Ectodermal cell (in vitro differentiated cells): ENCODE data around the gene CSAD.

ENCODE experiments used
- H3K27ac ChIP-seq: 2 replicates; pipeline ENCODE4 v1.7.0; 2013; ENCODE audit warnings: mild to moderate bottlenecking, low read depth, low read length; ENCODE audit not compliant: insufficient read depth, poor library complexity, severe bottlenecking
- H3K27me3 ChIP-seq: 2 replicates; pipeline ENCODE4 v1.7.0; 2013; ENCODE audit warnings: mild to moderate bottlenecking, low read length; ENCODE audit not compliant: insufficient read depth, control insufficient read depth, poor library complexity, severe bottlenecking
- H3K36me3 ChIP-seq: one replicate; pipeline ENCODE4 v1.7.0; 2013; ENCODE audit warnings: low read length; ENCODE audit not compliant: control insufficient read depth, insufficient read depth
- H3K4me1 ChIP-seq: one replicate; pipeline ENCODE4 v1.7.0; 2013; ENCODE audit warnings: low read length; ENCODE audit not compliant: control insufficient read depth, insufficient read depth
- H3K4me3 ChIP-seq: 2 replicates; pipeline ENCODE4 v1.7.0; 2013; ENCODE audit warnings: low read depth, low read length, control low read depth; ENCODE audit not compliant: insufficient read depth
- H3K9me3 ChIP-seq: 2 replicates; pipeline ENCODE4 v1.7.0; 2013; ENCODE audit warnings: mild to moderate bottlenecking, low read length, moderate library complexity; ENCODE audit not compliant: control insufficient read depth
- WGBS, 2 experiments: methylation state at CpG; one replicate each; pipeline ENCODE4 v1.1.7; 2013; ENCODE audit warnings: missing lambda C conversion rate in 2 of 2; 5-methylcytosine and 5-hydroxymethylcytosine counted together

The CSAD gene

GRCh38 chr12:53198486-53199110 lies 17.9 kb upstream of the CSAD start:
- peaks cover 49% of the 10 kb centered on the region for H3K27me3 ChIP-seq
- H3K36me3 ChIP-seq = no peaks in the 10 kb centered on the region
- whole genome bisulfite sequencing, 2 experiments = 88 to 90% methylated on average over 5 of the region's 5 CpGs
- no peaks in the 10 kb centered on the region for H3K9me3 ChIP-seq
- no peaks in the 10 kb centered on the region for H3K4me1 ChIP-seq
- H3K4me3 ChIP-seq = no peak overlapping the region
- H3K27ac ChIP-seq = no peak overlapping the region

GRCh38 chr12:53197011-53197640 lies 16.4 kb upstream of the CSAD start:
- peaks cover 49% of the 10 kb centered on the region for H3K27me3 ChIP-seq
- H3K36me3 ChIP-seq = no peaks in the 10 kb centered on the region
- no peak overlapping the region for H3K27ac ChIP-seq
- no peaks in the 10 kb centered on the region for H3K4me1 ChIP-seq
- H3K4me3 ChIP-seq = no peak overlapping the region
- WGBS, 2 experiments = 87% methylated on average over 19 of the region's 19 CpGs
- H3K9me3 ChIP-seq = no peaks in the 10 kb centered on the region

DNA sequence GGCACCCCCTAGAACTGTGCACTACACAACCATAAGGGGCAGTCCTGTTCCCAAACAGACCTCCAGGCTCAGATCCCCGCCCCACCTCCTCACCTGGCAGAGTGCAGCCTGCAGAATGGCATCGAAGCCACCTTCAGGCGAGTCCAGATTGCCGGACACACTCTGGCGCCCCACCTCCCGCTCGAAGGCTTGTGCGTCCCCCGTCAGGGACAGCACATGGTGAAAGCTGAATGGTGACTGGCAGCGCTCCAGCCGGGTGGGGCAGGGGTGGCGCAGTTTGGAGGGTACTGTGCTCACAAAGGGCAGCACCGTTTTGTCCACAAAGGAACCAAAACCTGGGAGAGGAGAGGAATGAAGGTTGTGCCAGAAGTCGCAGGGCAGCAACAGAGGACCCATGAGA lies 15.8 kb upstream of the CSAD start:
- WGBS, 2 experiments = 88 to 94% methylated on average over 14 of the region's 14 CpGs
- H3K27me3 ChIP-seq = peaks cover 46% of the 10 kb centered on the region
- no peak overlapping the region for H3K4me3 ChIP-seq
- no peaks in the 10 kb centered on the region for H3K9me3 ChIP-seq
- no peaks in the 10 kb centered on the region for H3K36me3 ChIP-seq
- H3K27ac ChIP-seq = no peak overlapping the region
- no peaks in the 10 kb centered on the region for H3K4me1 ChIP-seq

DNA sequence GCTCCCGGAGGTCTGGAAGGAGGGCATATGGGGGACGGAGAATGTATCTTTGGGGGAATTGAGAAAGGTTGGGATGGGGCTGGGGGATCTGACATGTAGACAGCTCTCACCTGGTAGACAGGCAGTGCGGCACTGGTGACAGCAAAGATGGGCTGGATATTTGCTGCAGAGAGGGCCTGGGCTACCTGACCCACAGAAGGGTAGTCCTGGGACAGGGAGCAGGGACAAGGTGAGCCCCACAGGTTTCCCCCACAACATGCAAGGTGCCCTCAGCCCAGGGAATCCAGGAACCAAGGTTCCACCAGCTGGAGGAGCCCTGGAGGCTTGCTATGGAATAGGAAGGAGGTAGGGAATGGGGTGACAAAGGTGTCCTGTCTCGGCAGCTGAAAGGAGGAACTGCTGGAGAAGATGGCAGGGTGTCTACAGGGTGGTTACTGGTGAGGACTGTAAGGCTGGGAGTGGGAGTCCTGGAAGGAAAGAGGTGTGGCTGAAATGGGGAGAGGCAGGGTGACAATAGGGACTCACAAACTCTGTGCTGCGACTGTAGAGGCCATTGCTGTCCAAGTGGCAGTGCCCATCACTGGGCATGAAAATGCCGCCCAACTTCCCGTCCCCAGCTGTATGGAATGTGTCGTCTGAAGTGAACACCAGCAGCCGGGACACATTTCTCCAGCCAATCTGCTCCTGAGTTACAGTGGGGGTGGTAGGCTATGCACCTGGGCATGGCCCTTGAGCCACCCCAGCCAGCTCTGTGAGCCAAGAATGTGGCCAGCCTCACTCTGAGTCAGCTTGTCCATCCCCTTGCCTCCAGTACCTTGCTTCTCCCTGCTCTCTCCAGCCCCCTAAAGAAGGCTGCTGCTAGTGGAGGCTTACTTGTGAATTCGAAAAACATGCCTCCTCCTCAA lies 15.0 kb upstream of the CSAD start:
- Histone ChIP-seq H3K27me3 (peaks cover 45% of the 10 kb centered on the region), H3K27ac (no peak overlapping the region), H3K9me3 (no peaks in the 10 kb centered on the region), H3K36me3 (no peaks in the 10 kb centered on the region), H3K4me3 (no peak overlapping the region), H3K4me1 (no peaks in the 10 kb centered on the region)
- 89 to 90% methylated on average over 10 of the region's 10 CpGs for WGBS, 2 experiments

- 88 to 91% methylated on average over 1 of the region's 1 CpG for WGBS, 2 experiments
- Histone ChIP-seq H3K36me3 (no peaks in the 10 kb centered on the region), H3K4me1 (no peaks in the 10 kb centered on the region), H3K9me3 (no peaks in the 10 kb centered on the region), H3K4me3 (no peak overlapping the region), H3K27me3 (peaks cover 45% of the 10 kb centered on the region), H3K27ac (no peak overlapping the region)
These were observed 14.2 kb upstream of the CSAD start for GRCh38 chr12:53194973-53195372.

DNA sequence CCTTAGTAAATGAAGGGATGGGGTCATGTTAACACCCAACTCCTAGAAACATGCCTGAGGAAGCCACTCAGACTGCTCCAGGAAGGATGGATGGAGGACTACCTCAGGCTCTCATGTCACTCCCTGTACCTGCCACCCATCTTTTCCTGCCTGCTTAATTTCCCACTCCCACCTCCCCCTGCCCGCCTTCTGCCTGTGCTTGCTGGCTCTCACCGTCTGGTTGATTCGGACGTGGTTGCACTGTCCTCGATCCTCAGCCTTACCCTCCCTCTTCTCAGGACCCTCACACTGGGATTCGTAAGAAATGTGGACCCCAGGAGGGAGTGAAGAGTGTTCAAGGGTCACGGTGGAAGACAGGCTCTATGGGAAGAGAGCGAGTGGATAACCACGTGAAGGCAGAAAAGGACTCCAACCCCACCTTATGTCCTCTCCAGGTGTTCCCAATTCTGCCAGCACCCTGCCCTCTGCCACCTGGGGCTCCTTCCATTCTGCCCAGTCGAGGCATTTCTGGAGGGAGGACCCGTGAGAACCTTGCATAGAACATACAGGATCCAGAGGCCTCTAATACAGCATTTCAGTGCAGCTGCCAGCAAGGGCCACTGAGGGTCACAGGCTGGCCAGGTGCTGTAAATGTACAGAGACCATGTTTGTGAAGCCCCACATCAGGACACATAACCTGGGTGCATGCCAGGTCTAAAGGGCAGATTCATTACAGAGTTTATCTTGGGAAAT lies 13.4 kb upstream of the CSAD start:
- H3K4me1 ChIP-seq = no peaks in the 10 kb centered on the region
- no peaks in the 10 kb centered on the region for H3K36me3 ChIP-seq
- 78 to 83% methylated on average over 11 of the region's 11 CpGs for WGBS, 2 experiments
- no peak overlapping the region for H3K4me3 ChIP-seq
- peaks cover 43% of the 10 kb centered on the region for H3K27me3 ChIP-seq
- H3K9me3 ChIP-seq = no peaks in the 10 kb centered on the region
- H3K27ac ChIP-seq = no peak overlapping the region

DNA sequence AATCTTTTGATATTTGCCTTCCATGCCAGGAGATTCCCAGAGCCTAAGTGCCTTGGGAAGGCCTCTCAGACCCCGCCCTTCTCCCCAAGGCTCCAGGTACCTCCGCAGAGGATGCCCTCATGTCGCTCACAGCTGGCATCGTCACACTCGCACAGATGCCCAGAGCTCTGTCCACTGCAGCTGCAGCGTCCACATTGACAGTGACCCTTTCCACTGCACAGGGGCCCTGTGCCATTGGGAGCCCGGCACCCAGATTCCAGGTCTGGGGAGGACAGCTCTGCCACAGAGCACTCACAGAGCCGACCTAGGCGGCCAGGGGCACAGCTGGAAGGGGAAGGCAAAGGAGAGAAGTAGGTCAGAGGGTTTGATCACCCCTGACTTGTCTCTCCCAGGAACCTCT lies 12.3 kb upstream of the CSAD start:
- Histone ChIP-seq H3K4me1 (peaks cover 3% of the 10 kb centered on the region), H3K36me3 (no peaks in the 10 kb centered on the region), H3K4me3 (no peak overlapping the region), H3K27me3 (peaks cover 32% of the 10 kb centered on the region), H3K9me3 (no peaks in the 10 kb centered on the region), H3K27ac (no peak overlapping the region)
- 90 to 91% methylated on average over 9 of the region's 9 CpGs for WGBS, 2 experiments

DNA sequence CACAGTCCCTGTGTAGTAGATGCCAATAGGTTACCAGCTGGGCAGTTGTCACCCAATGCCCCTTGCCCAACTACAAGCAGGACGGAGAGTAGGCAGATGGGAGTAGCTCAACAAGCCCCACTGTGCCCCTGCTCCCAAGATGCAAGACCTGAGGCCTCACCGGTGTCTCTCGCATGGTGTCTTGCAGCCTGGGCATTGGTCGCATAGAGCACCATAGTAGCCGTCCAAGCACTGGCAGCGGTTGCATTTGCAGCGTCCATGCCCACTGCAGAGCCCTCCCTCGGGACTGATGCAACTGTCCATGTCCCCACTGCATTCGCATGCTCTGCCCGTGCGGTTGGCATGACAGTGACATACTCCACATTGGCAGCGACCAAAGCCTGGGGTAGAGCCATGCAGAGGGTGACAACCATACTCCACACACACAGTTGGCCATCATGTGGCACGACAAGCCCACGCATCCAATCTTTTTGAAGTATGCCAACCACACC lies 11.9 kb upstream of the CSAD start:
- peaks cover 3% of the 10 kb centered on the region for H3K4me1 ChIP-seq
- H3K36me3 ChIP-seq = peaks cover 4% of the 10 kb centered on the region
- no peak overlapping the region for H3K27ac ChIP-seq
- no peaks in the 10 kb centered on the region for H3K9me3 ChIP-seq
- peaks cover 28% of the 10 kb centered on the region for H3K27me3 ChIP-seq
- H3K4me3 ChIP-seq = no peak overlapping the region
- 95% methylated on average over 14 of the region's 14 CpGs for WGBS, 2 experiments

GRCh38 chr12:53191885-53192530 lies 11.3 kb upstream of the CSAD start:
- Histone ChIP-seq H3K27ac (no peak overlapping the region), H3K9me3 (no peaks in the 10 kb centered on the region), H3K4me1 (peaks cover 3% of the 10 kb centered on the region), H3K27me3 (peaks cover 22% of the 10 kb centered on the region), H3K36me3 (peaks cover 10% of the 10 kb centered on the region), H3K4me3 (no peak overlapping the region)
- 94 to 96% methylated on average over 14 of the region's 14 CpGs for WGBS, 2 experiments
